Stimulated activated CD8-positive, alpha-beta memory T cell treated with anti-CD3 and anti-CD28 coated beads, Interleukin-7, amount 100 ng/mL, for 4 hours (primary cell): ENCODE results near the gene PTGES2.

Experiments
- DNase-seq, 2 donors: peaks; one replicate each; pipeline ENCODE4 v3.0.0-alpha.2; 2020; ENCODE audit warnings: low read depth in 2 of 2

PTGES2 gene

DNA sequence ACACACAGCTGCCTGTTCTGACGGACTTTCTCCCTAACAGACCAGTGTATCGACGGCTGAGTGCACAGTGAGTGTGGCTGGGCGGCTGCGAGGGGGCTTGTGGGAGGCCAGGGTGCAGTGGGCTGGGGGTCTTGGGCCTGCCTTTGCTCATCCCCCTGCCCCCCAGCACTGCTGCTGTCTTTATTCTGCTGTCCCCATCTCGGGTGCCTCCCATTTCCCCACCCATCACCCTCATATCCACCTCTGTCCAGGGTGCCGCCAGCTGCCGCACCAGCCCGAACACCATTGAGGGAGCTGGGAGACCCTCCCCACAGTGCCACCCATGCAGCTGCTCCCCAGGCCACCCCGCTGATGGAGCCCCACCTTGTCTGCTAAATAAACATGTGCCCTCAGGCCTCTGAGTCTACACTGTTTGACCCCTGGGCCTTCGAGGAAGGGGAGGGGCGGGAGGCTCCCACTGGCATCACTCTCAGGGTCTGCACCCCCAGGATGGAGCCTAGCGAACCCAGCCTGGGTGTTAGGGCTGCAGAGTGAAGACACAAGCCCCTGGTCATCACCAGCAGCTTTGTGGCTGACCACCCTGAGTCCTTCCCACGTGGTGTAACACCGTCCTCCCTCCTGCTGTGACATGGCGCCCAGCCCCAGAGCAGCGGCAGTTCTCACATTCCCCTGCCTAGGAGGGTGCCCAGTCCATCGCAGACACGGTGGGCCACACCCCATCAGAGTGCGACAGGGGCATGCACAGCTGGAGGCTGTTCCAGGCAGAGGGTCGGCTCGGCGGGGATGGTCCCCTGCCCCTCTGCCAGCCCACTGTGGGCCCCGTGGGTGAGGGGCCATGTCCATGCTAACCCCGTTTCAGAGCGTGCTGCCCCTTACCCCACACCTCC, 25.8 kb upstream of the PTGES2 start:
- no peak for DNase-seq

DNA sequence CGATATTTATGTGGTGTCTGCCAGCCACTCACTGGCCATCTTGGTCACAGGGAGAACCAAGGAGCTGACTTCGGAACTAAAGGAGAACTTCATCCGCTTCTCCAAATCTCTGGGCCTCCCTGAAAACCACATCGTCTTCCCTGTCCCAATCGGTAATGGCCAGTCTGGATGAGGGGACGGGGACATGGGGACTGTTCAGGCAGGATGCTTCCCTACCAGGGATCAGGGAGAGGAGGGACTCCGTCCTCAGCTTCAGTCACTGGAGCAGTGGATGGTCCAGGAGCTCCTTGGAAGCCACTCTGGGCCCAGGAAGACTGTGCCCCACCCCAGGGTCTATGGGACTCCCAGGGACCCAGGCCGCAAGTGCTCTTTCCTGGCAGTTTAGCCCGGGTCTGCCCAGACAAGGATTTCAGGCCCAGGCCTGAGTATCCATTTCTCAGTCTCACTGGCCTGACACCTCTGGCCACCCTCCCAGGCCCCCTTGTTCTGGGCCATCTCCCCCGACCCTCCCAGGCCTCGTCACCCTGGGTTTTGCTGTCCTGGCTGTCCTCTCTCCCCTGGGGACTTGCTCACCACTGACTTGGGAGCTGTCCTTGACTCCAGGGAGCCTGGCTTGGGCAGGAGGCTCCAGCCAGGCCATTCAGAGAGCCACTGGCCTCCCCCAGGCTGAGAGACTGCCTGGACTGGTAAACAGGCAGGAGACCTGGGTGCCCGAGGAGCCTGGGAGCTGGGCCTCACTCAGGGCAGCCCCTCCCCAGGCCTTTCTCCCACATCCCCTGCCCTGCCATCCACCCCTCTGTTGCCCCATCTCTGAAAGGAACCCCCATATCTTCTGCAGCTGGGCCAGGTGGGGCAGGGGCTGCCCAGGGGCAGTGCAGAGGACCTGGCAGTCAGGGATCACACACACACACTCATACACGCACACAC, 24.9 kb upstream of the PTGES2 start:
- no peak for DNase-seq

DNA sequence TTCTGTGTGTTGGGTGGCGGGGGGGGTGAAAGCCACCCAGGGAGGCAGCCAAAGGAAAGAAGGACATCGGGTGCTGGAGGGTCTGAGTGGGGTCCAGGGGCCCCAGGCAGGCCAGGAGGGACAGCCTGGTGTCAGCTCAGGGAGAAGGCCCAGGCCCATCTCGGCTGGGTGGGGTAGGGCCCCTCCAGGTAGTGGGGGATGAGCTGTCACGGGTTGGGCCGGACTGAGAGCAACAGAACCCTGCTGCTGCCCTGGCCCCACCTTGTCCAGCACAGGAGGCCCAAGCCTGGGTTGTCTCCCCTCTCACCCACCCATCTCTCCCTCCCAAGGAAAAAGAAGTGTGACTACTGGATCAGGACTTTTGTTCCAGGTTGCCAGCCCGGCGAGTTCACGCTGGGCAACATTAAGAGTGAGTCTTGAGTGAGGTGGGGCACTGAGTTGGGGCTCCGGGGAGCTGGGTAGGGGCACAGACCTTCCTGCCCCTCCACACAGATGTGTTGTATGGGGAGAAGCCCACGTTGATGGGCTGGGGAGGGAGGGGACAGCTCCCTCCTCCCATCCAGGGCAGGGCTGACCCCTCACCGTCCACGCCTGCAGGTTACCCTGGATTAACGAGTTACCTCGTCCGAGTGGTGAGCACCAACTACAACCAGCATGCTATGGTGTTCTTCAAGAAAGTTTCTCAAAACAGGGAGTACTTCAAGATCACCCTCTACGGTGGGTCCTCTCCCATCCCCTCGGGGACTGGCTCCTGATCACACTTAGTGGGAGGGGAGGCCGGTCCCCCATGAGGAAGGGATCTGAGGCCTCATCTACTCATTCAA, 24.0 kb upstream of the PTGES2 start:
- no peak for DNase-seq

DNA sequence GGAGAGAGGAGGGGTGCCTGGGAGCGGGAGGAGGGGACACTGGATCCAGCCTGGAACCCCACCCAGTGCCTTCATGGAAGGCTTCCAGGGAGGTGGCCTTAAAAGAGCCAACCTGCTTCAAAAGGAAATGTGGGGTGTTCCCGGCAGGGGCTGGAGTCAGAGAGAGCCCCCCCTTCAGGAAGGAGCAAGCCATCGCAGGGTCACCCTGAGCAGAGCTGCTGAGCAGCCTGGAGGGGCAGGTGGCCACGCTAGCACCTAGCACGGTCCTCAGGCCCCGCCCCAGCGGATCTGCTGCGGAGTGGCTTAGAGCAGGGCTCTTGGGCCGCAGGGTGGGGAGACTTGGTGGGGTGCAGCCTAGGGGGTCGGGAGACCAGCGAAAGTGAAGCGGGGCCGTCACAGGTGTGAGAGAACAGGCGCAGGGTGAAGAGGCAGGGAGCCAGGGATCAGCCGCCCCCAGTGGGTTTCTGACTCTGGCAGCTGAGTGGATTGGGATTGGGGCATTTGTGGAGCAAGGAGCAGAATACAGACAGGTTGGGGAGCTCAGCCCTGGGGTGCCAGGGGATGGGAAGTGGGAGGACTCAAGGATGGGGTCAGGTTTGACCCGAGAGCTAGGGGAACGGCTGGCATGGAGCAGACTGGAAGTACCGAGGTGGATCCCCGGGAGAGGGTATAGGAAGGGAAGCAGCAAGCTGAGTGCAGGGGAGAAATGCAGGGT, 23.2 kb upstream of the PTGES2 start:
- DNase-seq = no peak

DNA sequence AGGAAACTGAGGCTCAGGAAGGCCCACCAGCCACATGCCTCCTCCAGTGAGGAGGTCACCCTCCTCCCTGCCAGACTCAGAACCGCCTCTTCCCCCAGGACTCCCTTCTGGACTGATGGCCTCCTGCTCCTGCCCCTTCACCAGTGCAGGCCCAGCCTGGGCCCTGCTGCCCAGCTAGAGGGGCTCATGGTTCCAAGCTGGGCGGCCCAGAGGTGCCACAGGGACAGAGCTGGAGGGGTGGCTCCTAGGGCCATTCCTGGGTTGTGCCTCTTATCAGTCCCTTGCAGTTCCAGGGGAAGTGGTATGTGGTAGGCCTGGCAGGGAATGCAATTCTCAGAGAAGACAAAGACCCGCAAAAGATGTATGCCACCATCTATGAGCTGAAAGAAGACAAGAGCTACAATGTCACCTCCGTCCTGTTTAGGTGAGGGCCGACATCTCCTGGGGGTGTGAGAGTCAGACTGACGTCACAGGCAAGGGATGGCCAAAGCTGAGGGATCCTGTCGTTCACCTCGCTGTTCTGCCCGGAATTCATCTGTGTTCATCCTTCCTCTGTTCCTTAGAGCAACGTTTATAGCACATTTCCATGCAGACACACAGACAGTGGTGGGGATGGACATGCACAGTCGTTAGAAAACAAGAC, 22.5 kb upstream of the PTGES2 start:
- no peak for DNase-seq

DNA sequence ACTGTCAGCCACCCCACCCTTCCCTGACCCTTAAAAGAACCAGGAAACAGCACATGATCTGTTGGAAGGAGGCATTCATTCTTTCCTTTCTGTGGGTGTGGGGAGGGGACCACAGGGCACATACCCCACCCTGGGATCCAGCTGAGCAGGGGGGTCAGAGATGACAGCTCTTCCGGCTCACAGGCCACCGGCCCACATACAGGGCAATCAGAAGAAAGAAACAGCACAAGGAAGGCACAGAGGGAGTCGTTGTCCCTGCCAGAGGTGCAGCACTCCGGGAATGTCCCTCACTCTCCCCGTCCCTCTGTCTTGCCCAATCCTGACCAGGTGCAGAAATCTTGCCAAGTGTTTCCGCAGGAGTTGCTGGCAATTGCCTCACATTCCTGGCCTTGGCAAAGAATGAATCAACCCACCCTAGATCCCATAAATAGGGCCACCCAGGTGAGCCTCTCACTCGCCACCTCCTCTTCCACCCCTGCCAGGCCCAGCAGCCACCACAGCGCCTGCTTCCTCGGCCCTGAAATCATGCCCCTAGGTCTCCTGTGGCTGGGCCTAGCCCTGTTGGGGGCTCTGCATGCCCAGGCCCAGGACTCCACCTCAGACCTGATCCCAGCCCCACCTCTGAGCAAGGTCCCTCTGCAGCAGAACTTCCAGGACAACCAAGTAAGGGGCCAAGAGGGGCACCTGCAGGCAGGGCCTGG, 21.6 kb upstream of the PTGES2 start, which contains the start of gene LCN2:
Gene LCN2 (plus strand): TSS at position 453 of the 701 bp plus-strand sequence. CDS start 73 bp downstream, at position 526.
- no peak for DNase-seq

DNA sequence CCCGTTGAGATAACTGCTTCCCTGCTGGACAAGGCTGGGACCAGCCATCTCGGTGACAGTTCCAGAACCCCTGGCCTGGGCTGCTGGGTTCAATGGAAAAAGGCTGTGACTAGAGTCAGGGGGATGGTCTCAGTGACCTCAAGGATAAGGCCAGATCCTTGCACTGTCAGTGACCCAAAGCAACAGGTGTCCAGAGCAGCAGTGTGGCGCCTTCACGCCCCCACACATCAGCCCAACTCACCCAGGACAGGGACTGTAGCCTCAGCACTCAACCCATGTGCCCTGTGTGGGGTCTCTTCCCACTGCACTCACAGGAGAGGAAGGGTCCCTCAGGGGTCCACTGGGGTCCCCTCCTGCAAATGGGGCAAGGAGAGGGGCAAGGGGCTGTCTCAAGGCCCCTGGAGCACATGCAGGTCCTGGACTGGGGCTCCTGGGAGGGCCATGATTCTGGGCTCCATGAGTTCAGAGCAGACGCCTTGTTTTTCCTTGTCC, 21.0 kb upstream of the PTGES2 start:
- no peak for DNase-seq

DNA sequence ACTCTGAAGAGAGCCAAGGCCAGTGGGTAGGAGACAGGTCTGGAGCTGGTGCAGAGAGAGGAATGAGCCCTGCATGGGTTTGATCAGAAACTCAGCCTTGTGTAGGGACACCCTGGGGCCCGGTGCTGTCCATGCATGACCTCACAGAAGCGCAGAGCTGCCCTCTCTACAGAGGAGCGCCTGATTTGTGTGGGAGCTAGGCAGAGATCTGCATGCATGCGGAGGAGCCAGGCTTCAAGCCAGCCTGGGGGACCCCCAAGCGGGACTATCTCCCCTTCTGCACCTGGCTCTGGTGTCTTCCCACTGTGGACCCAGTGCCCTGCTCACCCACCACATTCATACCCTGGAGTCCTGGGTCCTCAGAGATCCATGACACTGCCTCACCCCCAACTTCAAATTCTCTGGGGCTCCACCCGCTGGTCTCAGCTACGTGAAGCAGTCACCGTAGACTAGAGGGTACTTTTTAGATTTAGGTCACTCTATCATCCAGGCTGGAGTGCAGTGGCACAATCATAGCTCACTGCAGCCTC, 19.1 kb upstream of the PTGES2 start:
- DNase-seq = no peak

DNA sequence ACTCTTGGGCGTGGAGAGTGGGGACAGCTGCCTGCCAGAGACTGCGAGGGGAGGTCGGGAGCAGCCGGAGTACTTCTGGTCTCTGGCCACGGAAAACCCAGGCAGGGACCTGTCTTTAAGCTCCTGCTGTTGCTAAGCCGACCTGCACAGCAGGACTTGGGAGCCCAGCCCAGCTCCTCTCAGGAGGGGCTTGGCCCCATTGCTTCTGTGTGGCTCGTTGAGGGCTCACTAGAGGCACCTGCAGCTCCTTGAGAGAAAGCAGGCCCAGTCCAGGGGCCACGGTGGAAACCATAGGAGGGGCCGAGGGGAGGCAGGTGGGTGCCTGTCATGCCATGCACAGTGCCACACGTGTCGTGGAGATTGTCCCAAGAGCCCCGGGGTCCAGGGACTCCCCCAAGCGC, 18.4 kb upstream of the PTGES2 start:
- no peak for DNase-seq

DNA sequence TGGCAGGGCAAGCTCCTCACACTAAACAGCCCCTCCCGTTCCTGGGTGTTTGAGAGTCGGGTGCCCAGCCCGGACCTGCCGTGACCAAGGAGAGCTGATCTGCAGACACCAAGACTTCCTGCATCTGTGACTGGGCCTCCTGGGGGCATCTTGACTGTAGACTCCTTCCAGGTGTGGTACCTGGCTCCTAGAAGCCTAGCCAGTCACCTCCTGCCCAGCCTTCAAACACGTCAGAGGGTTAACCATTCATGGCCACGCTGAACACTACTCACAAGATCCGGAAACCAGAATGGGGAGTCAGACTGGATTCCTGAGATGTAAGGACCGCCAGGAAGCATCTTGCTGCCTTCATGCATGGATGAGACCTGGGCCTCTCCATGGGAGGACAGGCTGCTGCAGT, 18.0 kb upstream of the PTGES2 start:
- DNase-seq = no peak

DNA sequence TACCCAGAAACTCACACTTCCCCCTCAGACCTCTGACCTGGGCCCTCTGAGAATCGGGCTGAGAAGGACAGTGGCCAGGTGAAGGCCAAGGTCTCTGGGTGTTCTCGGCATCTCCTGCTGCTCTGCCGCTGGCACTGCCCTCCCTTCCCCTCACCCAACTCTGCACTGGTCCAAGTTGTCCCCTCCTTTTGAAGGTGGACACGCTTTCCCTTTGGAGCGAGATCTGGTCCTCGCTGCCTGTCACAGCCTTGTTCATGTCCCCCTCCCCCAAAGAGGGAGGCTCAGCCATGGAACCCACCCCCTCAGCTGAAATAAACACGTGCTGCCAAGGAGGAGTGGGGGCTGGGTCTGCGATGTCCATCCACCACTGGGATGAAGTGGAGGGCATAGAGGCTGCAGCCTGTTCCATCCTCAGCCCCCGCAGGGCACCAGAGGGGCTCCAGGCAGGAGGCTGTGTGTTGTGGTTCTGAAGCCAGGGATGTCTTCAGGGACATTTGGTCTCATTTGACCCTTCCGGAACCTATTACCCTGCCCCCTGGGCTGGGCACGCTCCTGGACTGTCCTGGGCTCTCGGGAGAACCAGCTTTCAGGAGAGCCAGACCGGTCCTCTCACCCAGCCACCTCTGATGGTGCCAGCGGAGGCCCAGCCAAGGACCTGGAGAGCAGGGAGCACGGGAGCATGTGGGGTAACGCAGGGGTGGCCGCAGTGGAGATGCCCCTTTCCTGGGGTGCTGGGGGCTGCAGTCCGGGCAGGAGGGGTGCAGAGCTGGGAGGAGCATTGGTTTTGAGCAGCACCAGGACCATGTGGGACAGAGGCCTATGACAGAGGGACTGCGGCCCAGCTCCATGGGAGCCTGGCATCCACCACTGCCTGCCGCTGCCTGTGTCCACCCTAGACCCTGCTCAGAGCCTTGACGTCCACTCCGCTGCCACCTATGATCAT, 17.0 kb upstream of the PTGES2 start:
- no peak for DNase-seq

DNA sequence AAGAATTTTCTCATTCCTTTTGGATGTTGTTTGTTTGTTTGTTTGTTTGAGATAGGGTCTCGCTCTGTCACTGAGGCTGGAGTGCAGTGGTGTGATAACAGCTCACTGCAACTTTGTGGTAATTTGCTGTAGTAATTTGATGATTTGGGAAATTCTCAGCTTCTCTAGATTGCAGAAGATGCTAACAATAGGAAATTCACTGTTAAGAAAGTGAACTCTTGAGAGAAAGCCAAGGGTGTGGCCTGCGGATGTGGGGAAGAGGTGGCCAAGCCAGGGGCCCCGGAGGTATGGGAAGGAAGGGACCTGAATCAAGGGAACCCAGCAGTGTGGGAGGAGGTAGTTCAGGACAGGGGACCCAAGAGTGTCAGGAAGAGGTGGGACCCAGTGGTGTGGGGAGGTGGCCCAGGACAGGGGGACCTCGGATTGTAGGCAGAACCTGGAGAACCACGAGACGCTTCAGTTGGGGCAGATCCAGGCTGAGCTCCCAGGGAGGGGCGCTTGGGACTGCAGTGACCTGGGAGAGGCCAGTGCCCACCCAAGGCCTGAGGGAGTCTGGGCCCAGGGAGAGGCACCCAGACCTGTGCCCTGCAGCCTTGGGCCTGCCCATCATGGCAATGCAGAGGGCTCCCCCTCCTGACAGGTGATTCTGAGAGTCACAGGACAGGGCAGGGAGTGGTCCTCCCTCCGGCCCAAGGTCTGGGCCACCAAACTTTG, 16.2 kb upstream of the PTGES2 start:
- DNase-seq = no peak

DNA sequence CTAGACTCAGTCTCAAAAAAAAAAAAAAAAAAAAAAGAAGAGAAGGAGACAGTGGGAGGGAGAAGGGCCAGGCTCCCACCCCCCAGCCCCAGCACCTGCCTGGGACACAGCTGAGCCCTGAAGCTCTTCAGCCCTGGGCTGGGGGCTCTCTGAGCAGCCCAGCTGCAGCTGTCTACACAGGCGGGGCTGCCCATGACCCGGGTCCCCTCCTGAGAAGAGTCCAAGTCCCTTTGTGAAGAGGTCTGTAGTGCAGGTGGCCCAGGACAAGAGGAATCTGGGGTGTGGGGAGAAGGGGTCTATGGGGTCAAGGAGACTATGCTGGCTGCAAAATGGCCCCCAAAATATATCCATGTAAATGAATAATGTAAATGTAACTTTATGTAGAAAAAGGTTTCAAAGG, 15.1 kb upstream of the PTGES2 start:
- DNase-seq = no peak

DNA sequence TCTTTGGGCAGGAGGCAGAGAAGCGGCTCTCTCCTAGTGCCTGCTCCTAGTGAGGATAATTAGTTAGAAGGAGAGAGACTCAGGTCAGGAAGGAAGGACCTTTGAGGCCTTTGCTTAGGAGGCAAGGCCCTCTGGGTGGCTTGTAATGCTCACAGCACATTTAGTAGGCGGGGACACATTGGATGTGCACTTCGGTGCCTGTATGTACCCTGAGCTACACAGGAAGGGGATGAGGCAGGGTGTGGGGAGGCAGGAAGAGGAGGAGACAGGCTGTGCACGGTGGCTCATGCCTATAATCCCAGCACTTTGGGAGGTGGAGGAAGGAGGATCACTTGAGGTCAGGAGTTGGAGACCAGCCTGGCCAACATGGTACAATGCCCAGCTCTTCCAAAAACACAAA, 14.5 kb upstream of the PTGES2 start:
- DNase-seq = no peak

DNA sequence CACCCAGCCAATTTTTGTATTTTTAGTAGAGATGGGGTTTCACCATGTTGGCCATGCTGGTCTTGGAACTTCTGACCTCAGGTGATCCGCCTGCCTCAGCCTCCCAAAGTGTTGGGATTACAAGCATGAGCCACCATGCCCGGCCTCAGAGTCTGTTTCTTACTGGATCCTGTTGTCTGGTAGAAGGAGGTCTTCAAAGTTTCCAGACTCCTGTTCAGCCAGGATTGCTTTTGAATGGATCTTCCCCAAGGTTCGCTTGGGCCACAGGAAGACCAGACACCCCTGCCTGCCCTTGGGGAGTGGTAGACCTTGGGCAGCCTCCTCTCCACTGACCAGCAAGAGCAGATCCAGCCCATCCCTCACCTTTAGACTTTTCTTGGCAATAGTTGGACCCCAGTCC, 14.1 kb upstream of the PTGES2 start:
- DNase-seq = no peak

DNA sequence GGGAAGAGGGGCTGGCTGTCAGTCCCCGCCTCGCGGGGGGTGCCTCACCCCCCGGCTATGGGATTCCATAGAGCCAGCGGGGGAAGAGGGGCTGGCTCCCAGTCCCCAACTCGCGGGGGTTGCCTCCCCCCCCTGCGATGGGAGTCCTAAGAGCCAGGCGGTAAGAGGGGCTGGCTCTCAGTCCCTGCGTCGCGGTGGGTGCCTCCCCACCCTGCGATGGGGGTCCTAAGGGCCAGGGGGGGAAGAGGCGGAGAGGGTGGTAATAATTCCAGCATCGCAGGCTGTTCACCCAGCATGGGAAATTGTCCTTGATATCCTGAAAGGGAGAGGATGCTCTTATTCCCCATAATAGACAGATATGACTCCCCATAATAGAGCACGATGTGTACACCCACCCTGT, 12.1 kb upstream of the PTGES2 start:
- DNase-seq = no peak

DNA sequence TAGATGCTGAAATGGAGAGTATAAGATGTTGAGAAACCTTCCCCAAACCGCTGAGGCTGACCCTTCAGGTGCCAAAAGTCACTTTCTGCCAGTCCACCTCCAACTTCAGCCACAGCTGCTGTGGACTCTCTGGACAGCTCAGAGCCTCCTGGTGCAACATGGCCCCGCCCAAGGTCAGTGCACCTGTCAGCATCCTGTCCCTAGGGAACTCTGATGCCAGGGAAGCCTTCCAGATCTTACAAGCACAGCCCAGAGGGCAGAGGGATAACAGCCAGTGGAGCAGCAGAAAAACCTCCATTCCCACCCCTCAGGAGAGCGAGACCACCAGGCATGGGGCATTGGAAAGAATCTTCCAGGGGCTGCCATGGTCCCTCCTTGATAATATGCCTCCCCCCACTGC, 10.5 kb upstream of the PTGES2 start:
- no peak for DNase-seq
